ENCODE results near the gene KCNIP1.

Gene KCNIP1

GRCh38 chr5:170483701-170484458, 19.9 kb upstream of the KCNIP1 start:
- DNase-seq (ENCODE audit: low read depth), result no peak

- no peak for DNase-seq (ENCODE audit: low read depth)
Measured at GRCh38 chr5:170484459-170484831, 19.4 kb upstream of the KCNIP1 start.

GRCh38 chr5:170484847-170485615, 18.8 kb upstream of the KCNIP1 start:
- DNase-seq (ENCODE audit: low read depth), result no peak

GRCh38 chr5:170485616-170485911, 18.3 kb upstream of the KCNIP1 start:
- DNase-seq (ENCODE audit: low read depth), result no peak

- DNase-seq (ENCODE audit: low read depth), result no peak
Measured at GRCh38 chr5:170486371-170486770, 17.4 kb upstream of the KCNIP1 start.

GRCh38 chr5:170488570-170488969, 15.2 kb upstream of the KCNIP1 start:
- no peak for DNase-seq (ENCODE audit: low read depth)

- no peak for DNase-seq (ENCODE audit: low read depth)
Measured at GRCh38 chr5:170489199-170489598, 14.6 kb upstream of the KCNIP1 start.

- DNase-seq (ENCODE audit: low read depth), result no peak
Measured at GRCh38 chr5:170490381-170490780, 13.4 kb upstream of the KCNIP1 start.

- DNase-seq (ENCODE audit: low read depth), result no peak
Measured at GRCh38 chr5:170491479-170491878, 12.3 kb upstream of the KCNIP1 start.

GRCh38 chr5:170493028-170493820, 10.6 kb upstream of the KCNIP1 start:
- DNase-seq (ENCODE audit: low read depth), result no peak

- no peak for DNase-seq (ENCODE audit: low read depth)
Measured at GRCh38 chr5:170494041-170494440, 9.8 kb upstream of the KCNIP1 start.

- DNase-seq (ENCODE audit: low read depth), result no peak
Measured at GRCh38 chr5:170495825-170496661, 7.8 kb upstream of the KCNIP1 start.

GRCh38 chr5:170496662-170497028, 7.2 kb upstream of the KCNIP1 start:
- DNase-seq (ENCODE audit: low read depth), result no peak

- DNase-seq (ENCODE audit: low read depth), result no peak
Measured at GRCh38 chr5:170497311-170498038, 6.3 kb upstream of the KCNIP1 start.

GRCh38 chr5:170498811-170499351, 4.9 kb upstream of the KCNIP1 start:
- DNase-seq (ENCODE audit: low read depth), result no peak

- DNase-seq (ENCODE audit: low read depth), result no peak
Measured at GRCh38 chr5:170499621-170500020, 4.2 kb upstream of the KCNIP1 start.

GRCh38 chr5:170501361-170501760, 2.5 kb upstream of the KCNIP1 start:
- no peak for DNase-seq (ENCODE audit: low read depth)

GRCh38 chr5:170501931-170502330, 1.9 kb upstream of the KCNIP1 start:
- no peak for DNase-seq (ENCODE audit: low read depth)

- no peak for DNase-seq (ENCODE audit: low read depth)
Measured at GRCh38 chr5:170504616-170505266, 921 bp downstream of the KCNIP1 start.

- no peak for DNase-seq (ENCODE audit: low read depth)
Measured at GRCh38 chr5:170508036-170508435, 4.2 kb downstream of the KCNIP1 start.
